Epithelial cell of proximal tubule (primary cell): ENCODE data around the gene CKS1B. TPM values are rescaled to one million over a fixed set of nuclear protein-coding genes. Genes with fewer than 3 reads are reported as not detected.

ENCODE experiments used
- DNase-seq: peaks from one replicate; pipeline ENCODE4 v3.0.0-alpha.2; 2011; ENCODE audit warnings: low read depth
- H3K4me3 ChIP-seq: 2 replicates; pipeline ENCODE4 v1.5.1; 2011; ENCODE audit warnings: low read depth, mild to moderate bottlenecking, low read length
- total RNA-seq: library from RNA; depleted of rRNA; stranded (reverse); fragments of >200 nt; gene quantifications from 2 replicates; pipeline ENCODE4 v1.2.3, GENCODE V29; 2015
- TF ChIP-seq, protein P1 (sequence below): conservative IDR thresholded peaks from 2 replicates; pipeline ENCODE4 v1.5.1; 2012; ENCODE audit warnings: low read depth, mild to moderate bottlenecking, low read length

CKS1B gene
- total RNA-seq, 1 donor from 2014 or later, result 358 TPM

DNA sequence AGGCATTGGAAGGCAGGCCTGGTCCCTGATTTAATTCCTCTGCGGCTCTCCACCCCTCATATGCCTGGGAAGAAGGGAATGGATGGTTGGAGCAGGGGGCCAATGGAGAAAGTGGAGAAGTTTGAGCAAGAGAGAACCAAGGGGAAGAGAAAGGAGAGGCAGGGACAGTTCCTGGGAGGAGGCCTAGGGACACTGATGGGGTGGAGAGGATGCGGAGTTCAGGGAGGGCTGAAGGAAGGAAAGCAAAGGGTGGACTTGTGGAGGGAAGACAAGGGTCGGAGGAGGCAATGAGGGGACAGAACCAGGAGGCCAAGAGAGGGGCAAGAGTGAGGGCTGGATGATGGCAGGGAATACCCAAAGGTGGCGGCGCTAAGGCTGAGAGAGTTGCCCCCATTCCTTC, 35.3 kb downstream of the CKS1B start:
- no peak for DNase-seq
- no peak overlapping the region for H3K4me3 ChIP-seq
- TF ChIP-seq, protein P1, sequence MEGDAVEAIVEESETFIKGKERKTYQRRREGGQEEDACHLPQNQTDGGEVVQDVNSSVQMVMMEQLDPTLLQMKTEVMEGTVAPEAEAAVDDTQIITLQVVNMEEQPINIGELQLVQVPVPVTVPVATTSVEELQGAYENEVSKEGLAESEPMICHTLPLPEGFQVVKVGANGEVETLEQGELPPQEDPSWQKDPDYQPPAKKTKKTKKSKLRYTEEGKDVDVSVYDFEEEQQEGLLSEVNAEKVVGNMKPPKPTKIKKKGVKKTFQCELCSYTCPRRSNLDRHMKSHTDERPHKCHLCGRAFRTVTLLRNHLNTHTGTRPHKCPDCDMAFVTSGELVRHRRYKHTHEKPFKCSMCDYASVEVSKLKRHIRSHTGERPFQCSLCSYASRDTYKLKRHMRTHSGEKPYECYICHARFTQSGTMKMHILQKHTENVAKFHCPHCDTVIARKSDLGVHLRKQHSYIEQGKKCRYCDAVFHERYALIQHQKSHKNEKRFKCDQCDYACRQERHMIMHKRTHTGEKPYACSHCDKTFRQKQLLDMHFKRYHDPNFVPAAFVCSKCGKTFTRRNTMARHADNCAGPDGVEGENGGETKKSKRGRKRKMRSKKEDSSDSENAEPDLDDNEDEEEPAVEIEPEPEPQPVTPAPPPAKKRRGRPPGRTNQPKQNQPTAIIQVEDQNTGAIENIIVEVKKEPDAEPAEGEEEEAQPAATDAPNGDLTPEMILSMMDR, result no peak

DNA sequence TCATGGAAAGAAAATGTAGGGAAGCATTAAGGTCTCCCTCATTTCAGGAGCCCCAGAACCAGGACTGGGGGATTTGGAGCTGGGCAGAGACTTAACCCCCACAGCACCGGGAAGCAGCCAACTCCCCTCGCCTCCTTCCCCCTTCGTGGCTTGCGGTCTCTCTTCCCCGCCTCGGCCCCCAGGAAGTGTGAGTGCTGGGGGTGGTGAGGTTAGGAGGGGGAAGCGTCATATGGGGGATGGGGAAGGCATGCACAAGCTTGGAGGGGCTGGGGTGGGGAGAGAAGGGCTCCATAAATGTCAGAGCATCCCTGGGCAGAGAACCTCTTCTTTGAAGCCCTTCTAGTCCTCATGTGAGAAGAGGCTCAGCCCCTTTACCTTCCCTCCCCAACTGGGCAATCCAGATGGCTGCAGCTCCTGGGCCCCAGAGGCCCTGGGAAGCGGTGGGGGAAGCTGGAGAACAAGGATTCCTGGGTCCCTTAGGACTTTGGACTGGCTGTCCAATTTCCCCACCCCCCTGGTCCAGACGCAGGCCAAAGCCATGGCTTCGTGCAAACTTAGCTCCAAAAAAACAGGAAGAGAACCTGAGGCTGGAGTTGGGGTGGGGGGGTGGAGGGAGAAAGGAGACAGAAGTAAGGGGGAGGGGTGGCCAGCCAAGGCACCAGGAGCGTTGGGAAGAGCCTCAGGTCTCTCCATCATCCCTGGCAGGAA, 35.9 kb downstream of the CKS1B start:
- H3K4me3 ChIP-seq, result no peak overlapping the region
- TF ChIP-seq, protein P1, result no peak
- DNase-seq, result no peak

DNA sequence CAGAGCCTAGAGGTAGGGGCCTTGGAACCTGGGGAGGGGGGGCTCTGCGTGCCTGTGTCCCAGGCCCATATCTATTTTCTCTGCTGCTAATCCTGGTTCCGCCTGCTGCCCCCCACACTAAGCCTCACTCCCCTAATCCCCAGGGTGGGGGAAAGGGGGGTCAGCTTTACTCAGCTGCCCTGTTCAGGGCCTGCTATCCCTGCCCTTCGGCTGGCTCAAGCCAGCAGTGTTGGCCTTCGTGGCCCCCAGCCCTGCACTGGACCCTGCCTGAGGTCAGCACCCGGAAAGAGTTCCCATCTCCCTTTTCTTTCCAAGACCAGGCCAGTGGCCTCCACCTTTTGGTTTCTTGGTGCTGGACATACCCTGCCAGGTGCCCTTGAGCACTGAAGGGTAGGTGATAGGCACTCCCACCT, 36.5 kb downstream of the CKS1B start:
- TF ChIP-seq, protein P1, result no peak
- H3K4me3 ChIP-seq, result no peak overlapping the region
- no peak for DNase-seq

DNA sequence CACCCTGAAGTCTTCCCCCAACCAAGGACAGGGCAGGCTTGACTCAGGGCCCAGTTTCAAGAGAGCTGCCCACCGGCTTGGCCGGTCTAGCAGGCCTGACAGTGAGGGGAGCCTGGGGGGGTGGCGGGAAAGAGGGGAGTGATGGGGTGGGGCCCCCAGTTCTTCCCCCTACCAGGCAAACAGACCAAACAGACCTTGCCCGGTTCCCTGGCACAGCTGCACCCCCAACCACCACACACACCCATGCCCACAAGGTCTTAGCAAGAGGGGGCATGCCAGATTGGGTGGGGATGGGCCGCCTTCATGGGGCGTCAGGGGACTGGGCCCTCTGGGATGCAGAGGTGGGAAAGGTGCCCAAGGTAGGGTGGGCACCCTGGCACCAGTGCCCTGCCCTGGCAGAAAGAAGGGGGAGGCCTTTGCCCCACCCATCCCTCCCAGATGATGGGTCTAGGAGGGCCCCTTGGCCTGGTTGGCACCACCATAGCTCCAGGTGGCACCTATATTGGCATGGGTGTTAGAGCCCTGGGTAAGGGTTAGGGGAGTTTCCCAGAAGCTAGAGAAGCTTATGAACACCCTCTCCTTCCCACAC, 37.0 kb downstream of the CKS1B start:
- TF ChIP-seq, protein P1, result no peak
- no peak overlapping the region for H3K4me3 ChIP-seq
- no peak for DNase-seq

DNA sequence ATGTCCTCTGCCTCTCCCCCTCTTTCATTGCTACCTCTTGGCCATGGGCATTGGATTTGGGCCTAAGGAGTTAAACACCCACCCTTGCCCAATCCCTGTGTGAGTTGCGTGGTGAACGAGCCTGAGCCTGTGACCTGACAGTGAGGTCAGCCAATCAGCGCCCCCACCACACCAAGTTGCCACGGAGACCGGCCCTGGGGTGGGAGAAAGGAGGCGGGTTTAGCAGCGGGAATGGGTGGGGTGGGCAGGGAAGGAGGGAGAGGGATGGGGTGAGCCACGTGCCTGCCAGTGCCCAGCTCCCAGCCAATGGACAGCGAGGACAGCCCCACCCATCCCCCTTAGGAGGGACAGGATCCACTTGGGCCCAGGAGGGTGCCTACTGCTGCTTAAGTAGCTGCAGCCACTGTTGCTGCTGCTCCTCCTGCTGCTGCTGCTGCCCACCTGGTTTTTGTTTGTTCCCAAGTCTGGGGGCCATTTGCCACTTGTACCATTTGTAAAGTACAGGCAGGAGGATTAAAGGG, 37.6 kb downstream of the CKS1B start:
- TF ChIP-seq, protein P1, result no peak
- H3K4me3 ChIP-seq, result no peak overlapping the region
- DNase-seq, result no peak

DNA sequence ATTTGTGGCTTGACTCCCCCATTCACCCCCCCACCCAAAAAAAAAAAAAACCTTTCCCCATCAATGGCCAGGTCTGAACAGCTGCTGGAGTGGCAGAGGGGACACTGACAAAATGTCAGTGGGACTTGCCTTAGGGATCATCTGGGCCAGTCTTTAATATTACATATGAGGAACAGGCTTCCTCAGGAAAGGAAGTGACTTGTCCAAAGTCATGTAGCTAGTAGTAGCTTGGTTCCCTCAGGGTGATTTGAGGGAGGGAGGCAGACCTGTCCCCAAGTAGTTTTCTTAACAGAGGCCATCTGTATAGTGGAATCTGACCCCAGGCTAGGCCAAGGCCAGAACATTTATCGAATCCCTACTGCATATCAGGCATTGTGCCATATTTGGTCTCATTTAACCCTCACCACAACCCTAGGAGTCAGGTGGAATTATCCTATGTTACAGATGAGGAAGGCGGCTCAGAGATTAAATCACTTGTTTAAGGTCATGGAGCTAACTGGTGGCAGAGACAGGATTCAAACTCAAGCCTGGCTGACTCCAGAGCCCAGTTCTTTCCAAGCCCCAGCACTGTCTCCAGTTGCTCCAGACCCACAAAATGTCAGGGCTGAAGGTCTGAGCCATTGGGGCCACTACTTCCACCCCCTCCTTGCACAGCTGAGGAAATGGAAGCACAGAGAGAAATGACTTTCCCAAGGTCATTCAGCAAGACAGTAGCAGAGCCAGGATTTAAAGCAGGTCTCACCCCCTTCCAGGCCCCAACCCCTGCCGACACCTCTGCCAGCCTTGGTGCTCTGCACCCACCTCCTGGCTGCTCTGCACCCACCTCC, 38.5 kb downstream of the CKS1B start:
- no peak for DNase-seq
- TF ChIP-seq, protein P1, result no peak
- no peak overlapping the region for H3K4me3 ChIP-seq
